Neural progenitor cell (in vitro differentiated cells): ENCODE results near the gene TGFBR3. TPM values are rescaled to one million over a fixed set of nuclear protein-coding genes. Genes with fewer than 3 reads are reported as not detected.

ENCODE experiments used
- DNase-seq: peaks from one replicate; pipeline ENCODE4 v3.0.0-alpha.2; 2016; ENCODE audit warnings: low spot score
- H2AFZ ChIP-seq: fragments of 200-600 bp; sonication (generic); replicated peaks from 2 replicates; pipeline ENCODE4 v1.6.1; 2016; ENCODE audit warnings: antibody characterized with exemption
- H3F3A ChIP-seq: fragments of 200-600 bp; sonication (generic); 2 replicates; pipeline ENCODE4 v1.6.1; 2016; ENCODE audit warnings: antibody characterized with exemption, low read depth
- H3K27ac ChIP-seq: fragments of 200-600 bp; sonication (generic); 2 replicates; pipeline ENCODE4 v1.5.1; 2016; ENCODE audit warnings: mild to moderate bottlenecking
- H3K27me3 ChIP-seq: fragments of 200-600 bp; sonication (generic); 2 replicates; pipeline ENCODE4 v1.6.1; 2016; ENCODE audit warnings: mild to moderate bottlenecking, moderate library complexity
- H3K36me3 ChIP-seq: fragments of 200-600 bp; sonication (generic); 2 replicates; pipeline ENCODE4 v1.5.1; 2016
- H3K4me1 ChIP-seq: fragments of 200-600 bp; sonication (generic); 2 replicates; pipeline ENCODE4 v1.6.1; 2016; ENCODE audit warnings: mixed run types
- H3K4me2 ChIP-seq: fragments of 200-600 bp; sonication (generic); 2 replicates; pipeline ENCODE4 v1.6.1; 2016
- H3K4me3 ChIP-seq: fragments of 200-600 bp; sonication (generic); 2 replicates; pipeline ENCODE4 v1.5.1; 2016
- H3K79me2 ChIP-seq: fragments of 200-600 bp; sonication (generic); 2 replicates; pipeline ENCODE4 v1.6.1; 2016; ENCODE audit warnings: low read depth
- H3K9ac ChIP-seq: fragments of 200-600 bp; sonication (generic); 2 replicates; pipeline ENCODE4 v1.6.1; 2016
- H3K9me3 ChIP-seq: fragments of 200-600 bp; sonication (generic); 2 replicates; pipeline ENCODE4 v1.5.1; 2016; ENCODE audit warnings: low read depth
- H4K20me1 ChIP-seq: fragments of 200-600 bp; sonication (generic); 2 replicates; pipeline ENCODE4 v1.6.1; 2016; ENCODE audit warnings: low read depth
- H3K27ac Mint-ChIP-seq: 3 replicates; pipeline ENCODE4 v1.8.0; 2021; ENCODE audit warnings: mixed read lengths
- H3K27me3 Mint-ChIP-seq: 2 replicates; pipeline ENCODE4 v1.8.0; 2022; ENCODE audit warnings: low read depth, mild to moderate bottlenecking, inconsistent platforms, moderate library complexity, mixed read lengths; ENCODE audit not compliant: insufficient read depth
- H3K36me3 Mint-ChIP-seq: 3 replicates; pipeline ENCODE4 v1.8.0; 2021; ENCODE audit warnings: mixed read lengths
- H3K4me1 Mint-ChIP-seq: 3 replicates; pipeline ENCODE4 v1.8.0; 2021; ENCODE audit warnings: mixed read lengths
- H3K4me3 Mint-ChIP-seq: 3 replicates; pipeline ENCODE4 v1.8.0; 2021; ENCODE audit warnings: mild to moderate bottlenecking, moderate library complexity, mixed read lengths
- H3K9me3 Mint-ChIP-seq: 3 replicates; pipeline ENCODE4 v1.8.0; 2020; ENCODE audit warnings: mixed read lengths
- CTCF ChIP-seq: fragments of 200-600 bp; sonication (generic); IDR thresholded peaks from 2 replicates; pipeline ENCODE4 v1.5.1; 2017; ENCODE audit warnings: antibody characterized with exemption, mild to moderate bottlenecking
- EZH2 ChIP-seq: fragments of 200-600 bp; sonication (generic); IDR thresholded peaks from 2 replicates; pipeline ENCODE4 v1.6.1; 2017; ENCODE audit warnings: antibody characterized with exemption, mild to moderate bottlenecking, moderate library complexity
- EZH2phosphoT487 ChIP-seq: fragments of 200-600 bp; sonication (generic); IDR thresholded peaks from 2 replicates; pipeline ENCODE4 v1.6.1; 2017; ENCODE audit warnings: antibody characterized with exemption
- total RNA-seq: library from RNA; depleted of rRNA; stranded (reverse); fragments of >200 nt; gene quantifications from 2 replicates; pipeline ENCODE4 v1.2.3, GENCODE V29; 2015; ENCODE audit warnings: low replicate concordance

The TGFBR3 gene
- total RNA-seq, 1 donor from 2014 or later, result 11.8 TPM

DNA sequence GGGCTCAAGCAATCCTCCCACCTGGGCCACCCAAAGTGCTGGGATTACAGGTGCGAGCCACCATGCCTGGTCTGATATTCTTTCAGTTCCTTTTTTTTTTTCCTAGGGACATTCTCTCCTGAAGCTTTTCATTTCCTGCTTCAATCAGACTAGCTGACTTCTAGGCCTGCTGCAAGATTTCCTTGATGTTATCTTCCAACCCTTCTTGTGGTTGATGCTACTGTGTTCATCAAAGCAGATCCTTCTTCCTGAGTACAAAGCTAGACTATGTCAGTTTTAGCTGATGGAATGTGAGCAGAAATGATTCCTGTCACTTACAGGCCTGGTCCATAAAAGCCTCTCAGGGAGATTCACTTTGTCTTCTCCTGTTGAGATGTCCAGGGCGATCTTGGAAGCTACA lies 238.9 kb downstream of the TGFBR3 start:
- H3K4me1 ChIP-seq, result peaks cover 41% of the 10 kb centered on the region
- peaks cover 22% of the 10 kb centered on the region for H3K9me3 Mint-ChIP-seq
- H3K27ac Mint-ChIP-seq, result no peak overlapping the region

DNA sequence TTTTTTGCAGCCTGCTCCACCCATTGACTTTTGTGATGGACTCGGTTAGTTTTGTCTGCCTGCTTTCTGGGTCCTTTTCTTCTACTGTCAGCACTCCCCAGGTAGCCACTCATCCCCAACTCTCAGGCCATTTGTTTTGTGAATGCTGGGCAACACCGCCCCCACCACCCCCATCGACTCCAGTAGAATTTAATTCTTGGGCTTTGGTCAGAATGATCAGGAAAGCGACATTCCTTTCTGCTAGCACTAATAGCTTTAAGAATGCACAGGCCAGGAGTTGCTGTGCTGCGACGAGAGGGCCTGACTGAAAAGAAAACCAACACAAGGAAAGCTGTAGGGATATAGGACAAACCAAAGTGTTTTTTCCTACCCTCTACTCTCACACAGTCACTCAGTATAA lies 240.9 kb downstream of the TGFBR3 start:
- Histone ChIP-seq H3K9ac (no peak overlapping the region), H2AFZ (no peak overlapping the region), H3K4me3 (peak overlapping the region; percentile 13), H3K27ac (peak overlapping the region; percentile 92), H3K79me2 (no peaks in the 10 kb centered on the region), H3F3A (peaks cover 38% of the 10 kb centered on the region), H3K4me1 (peaks cover 35% of the 10 kb centered on the region), H3K4me2 (peak overlapping the region; percentile 75), H3K27me3 (no peaks in the 10 kb centered on the region), H3K9me3 (no peaks in the 10 kb centered on the region), H4K20me1 (no peaks in the 10 kb centered on the region), H3K36me3 (no peaks in the 10 kb centered on the region)
- peaks cover 5% of the 10 kb centered on the region for H3K36me3 Mint-ChIP-seq
- DNase-seq, result peak; percentile 93
- peak overlapping the region; percentile 69 for H3K4me3 Mint-ChIP-seq
- peak overlapping the region; percentile 84 for H3K27ac Mint-ChIP-seq
- peaks cover 5% of the 10 kb centered on the region for H3K27me3 Mint-ChIP-seq
- H3K4me1 Mint-ChIP-seq, result peaks cover 25% of the 10 kb centered on the region
- H3K9me3 Mint-ChIP-seq, result peaks cover 41% of the 10 kb centered on the region
- TF ChIP-seq CTCF (peak; percentile 10), EZH2phosphoT487 (no peak)

More for the DNA sequence above, 238.9 kb downstream of the TGFBR3 start:
- Histone ChIP-seq H3K36me3 (no peaks in the 10 kb centered on the region), H3F3A (peaks cover 38% of the 10 kb centered on the region), H3K9me3 (no peaks in the 10 kb centered on the region), H3K9ac (no peak overlapping the region), H3K4me3 (no peak overlapping the region), H3K27ac (no peak overlapping the region), H3K79me2 (no peaks in the 10 kb centered on the region), H2AFZ (no peak overlapping the region), H3K27me3 (no peaks in the 10 kb centered on the region), H4K20me1 (no peaks in the 10 kb centered on the region), H3K4me2 (no peak overlapping the region)
- no peak for DNase-seq
- H3K36me3 Mint-ChIP-seq, result peaks cover 2% of the 10 kb centered on the region
- H3K4me3 Mint-ChIP-seq, result no peak overlapping the region
- no peak for TF ChIP-seq EZH2
- TF ChIP-seq CTCF, result no peak
- no peak for TF ChIP-seq EZH2phosphoT487
- peaks cover 35% of the 10 kb centered on the region for H3K4me1 Mint-ChIP-seq
- peaks cover 5% of the 10 kb centered on the region for H3K27me3 Mint-ChIP-seq

GRCh38 chr1:91643431-91643830 lies 242.5 kb downstream of the TGFBR3 start:
- Mint-ChIP-seq H3K9me3 (peaks cover 43% of the 10 kb centered on the region), H3K36me3 (peaks cover 5% of the 10 kb centered on the region), H3K27me3 (peaks cover 5% of the 10 kb centered on the region), H3K4me3 (no peak overlapping the region), H3K27ac (no peak overlapping the region), H3K4me1 (peaks cover 23% of the 10 kb centered on the region)
- H3K4me2 ChIP-seq, result no peak overlapping the region
- H3K27me3 ChIP-seq, result no peaks in the 10 kb centered on the region
- H3K9me3 ChIP-seq, result no peaks in the 10 kb centered on the region
- no peak overlapping the region for H3K4me3 ChIP-seq
- TF ChIP-seq EZH2phosphoT487 (no peak), EZH2 (no peak), CTCF (no peak)
- H4K20me1 ChIP-seq, result no peaks in the 10 kb centered on the region
- H3K27ac ChIP-seq, result no peak overlapping the region
- no peak overlapping the region for H3K9ac ChIP-seq
- H3K36me3 ChIP-seq, result no peaks in the 10 kb centered on the region
- no peaks in the 10 kb centered on the region for H3K79me2 ChIP-seq
- H2AFZ ChIP-seq, result no peak overlapping the region
- no peak for DNase-seq
- H3F3A ChIP-seq, result peaks cover 38% of the 10 kb centered on the region
- H3K4me1 ChIP-seq, result peaks cover 35% of the 10 kb centered on the region
